ENCODE data around the gene GALNT6. TPM values are rescaled to one million over a fixed set of nuclear protein-coding genes. Genes with fewer than 3 reads are reported as not detected.
A peak's percentile ranks its signal among the peaks of the same experiment; 100 is the strongest.

Gene GALNT6
- total RNA-seq (ENCODE audit: insufficient read depth, low replicate concordance) = 6.3 TPM

GRCh38 chr12:51391283-51392123 is at the start of gene GALNT6:
TSS of gene GALNT6 (minus strand) at chr12:51391406. CDS start at chr12:51379781, 11,625 bp downstream.
- DNase-seq (ENCODE audit: low spot score) = peak; percentile 44

- DNase-seq (ENCODE audit: low spot score) = no peak
These were observed 48.1 kb upstream of the GALNT6 start for GRCh38 chr12:51439330-51439729.

GRCh38 chr12:51437431-51437830 is 46.2 kb upstream of the GALNT6 start:
- DNase-seq (ENCODE audit: low spot score) = no peak

- no peak for DNase-seq (ENCODE audit: low spot score)
These were observed 43.1 kb upstream of the GALNT6 start for GRCh38 chr12:51434305-51434704.

- DNase-seq (ENCODE audit: low spot score) = no peak
These were observed 41.7 kb upstream of the GALNT6 start for GRCh38 chr12:51432921-51433320.

- no peak for DNase-seq (ENCODE audit: low spot score)
These were observed 39.1 kb upstream of the GALNT6 start for GRCh38 chr12:51430196-51430895.

- DNase-seq (ENCODE audit: low spot score) = no peak
These were observed 38.5 kb upstream of the GALNT6 start for GRCh38 chr12:51429700-51430099.

GRCh38 chr12:51428256-51428655 is 37.0 kb upstream of the GALNT6 start:
- no peak for DNase-seq (ENCODE audit: low spot score)

- DNase-seq (ENCODE audit: low spot score) = peak; percentile 94
These were observed 33.7 kb upstream of the GALNT6 start, which contains the start of gene SLC4A8 for GRCh38 chr12:51424662-51425539. TSS of gene SLC4A8 (plus strand) at chr12:51424831. CDS start at chr12:51424988, 157 bp downstream.

GRCh38 chr12:51424094-51424661 is 33.0 kb upstream of the GALNT6 start:
- DNase-seq (ENCODE audit: low spot score) = no peak

- peak; percentile 82 for DNase-seq (ENCODE audit: low spot score)
These were observed 30.2 kb upstream of the GALNT6 start for GRCh38 chr12:51421266-51421884.

GRCh38 chr12:51419425-51420193 is 28.4 kb upstream of the GALNT6 start:
- peak; percentile 10 for DNase-seq (ENCODE audit: low spot score)

- DNase-seq (ENCODE audit: low spot score) = no peak
These were observed 26.6 kb upstream of the GALNT6 start for GRCh38 chr12:51417826-51418225.

- no peak for DNase-seq (ENCODE audit: low spot score)
These were observed 24.7 kb upstream of the GALNT6 start for GRCh38 chr12:51415931-51416330.

- no peak for DNase-seq (ENCODE audit: low spot score)
These were observed 22.6 kb upstream of the GALNT6 start for GRCh38 chr12:51413791-51414190.

GRCh38 chr12:51413149-51413548 is 21.9 kb upstream of the GALNT6 start:
- no peak for DNase-seq (ENCODE audit: low spot score)

GRCh38 chr12:51409846-51410245 is 18.6 kb upstream of the GALNT6 start:
- DNase-seq (ENCODE audit: low spot score) = peak; percentile 82

- DNase-seq (ENCODE audit: low spot score) = no peak
These were observed 16.4 kb upstream of the GALNT6 start for GRCh38 chr12:51407604-51408003.

GRCh38 chr12:51406859-51407258 is 15.7 kb upstream of the GALNT6 start:
- DNase-seq (ENCODE audit: low spot score) = no peak

GRCh38 chr12:51406290-51406689 is 15.1 kb upstream of the GALNT6 start:
- no peak for DNase-seq (ENCODE audit: low spot score)

Measured in umbilical cord (tissue), 2 donors.